ENCODE measurements around the gene RUNX2.

GRCh38 chr6:45521226-45521625 is 193.1 kb downstream of the RUNX2 start:
- TF ChIP-seq CTCF (conservative IDR thresholded peaks at IDR 0.05; ENCODE audit: low read depth in 2 of 2) (no peak), EZH2 (IDR thresholded peaks at IDR 0.05; ENCODE audit: low read depth, unreplicated experiment) (no peak), POLR2AphosphoS5 (IDR thresholded peaks at IDR 0.05; ENCODE audit: low read depth) (no peak)
